CD4-positive, alpha-beta T cell treated with Interleukin-17A for 4 hours (primary cell): Measurements from ENCODE around the gene GRIP1.

Experiments
- DNase-seq: peaks from one replicate; pipeline ENCODE4 v3.0.0-alpha.2; 2020; ENCODE audit warnings: mixed read lengths

GRIP1 gene

DNA sequence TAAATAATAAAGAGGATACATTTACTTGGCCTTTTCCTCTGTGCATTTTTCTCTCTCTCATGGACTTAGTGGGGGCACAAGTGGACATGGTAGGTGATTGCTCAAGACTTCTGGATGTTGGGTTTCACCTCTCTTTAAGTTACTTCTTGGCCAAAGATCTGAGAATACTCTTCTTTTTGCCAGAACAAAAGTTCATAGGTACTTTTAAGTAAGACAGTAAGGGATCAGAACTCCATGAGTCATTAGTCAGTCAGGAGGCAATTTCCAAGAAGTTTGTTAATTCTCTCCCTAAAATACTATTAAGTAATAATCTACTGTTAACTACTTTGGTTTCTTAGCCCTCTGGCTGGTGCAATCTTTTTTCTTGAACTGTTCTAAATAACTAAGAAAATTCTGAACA, 84.2 kb downstream of the GRIP1 start:
- no peak for DNase-seq

DNA sequence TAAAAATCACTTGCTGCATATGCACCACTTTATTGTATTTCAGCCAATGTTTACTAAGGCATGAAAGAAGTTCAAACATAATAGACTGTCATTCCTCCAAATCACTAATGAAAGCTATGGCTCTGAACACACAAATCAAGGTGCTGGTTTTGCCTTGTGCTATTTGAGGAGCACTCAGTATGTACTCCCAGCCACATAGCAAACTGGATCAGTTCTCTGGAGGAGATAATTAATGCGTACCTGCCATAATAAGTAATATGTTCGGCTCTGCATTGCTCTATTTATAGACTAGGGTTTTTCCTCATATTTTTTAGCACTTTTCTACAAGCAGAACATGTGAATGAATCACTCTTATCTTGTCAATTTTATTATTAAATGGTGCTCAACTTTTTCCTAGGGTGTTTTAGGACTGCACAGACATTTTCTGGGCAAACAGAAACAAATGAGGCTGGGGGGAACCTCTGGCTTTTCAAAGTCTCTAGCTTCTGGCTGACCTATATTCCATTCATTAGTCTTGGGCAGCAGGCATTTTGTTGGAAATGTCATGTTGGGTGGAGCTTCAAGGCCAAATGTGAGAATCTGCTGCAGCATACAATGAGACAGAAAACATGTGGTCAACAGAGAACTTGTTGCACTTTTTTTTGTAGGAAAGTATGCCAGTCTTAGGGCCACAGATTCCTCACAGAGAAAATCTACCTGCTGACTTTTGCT, 88.4 kb downstream of the GRIP1 start:
- no peak for DNase-seq

DNA sequence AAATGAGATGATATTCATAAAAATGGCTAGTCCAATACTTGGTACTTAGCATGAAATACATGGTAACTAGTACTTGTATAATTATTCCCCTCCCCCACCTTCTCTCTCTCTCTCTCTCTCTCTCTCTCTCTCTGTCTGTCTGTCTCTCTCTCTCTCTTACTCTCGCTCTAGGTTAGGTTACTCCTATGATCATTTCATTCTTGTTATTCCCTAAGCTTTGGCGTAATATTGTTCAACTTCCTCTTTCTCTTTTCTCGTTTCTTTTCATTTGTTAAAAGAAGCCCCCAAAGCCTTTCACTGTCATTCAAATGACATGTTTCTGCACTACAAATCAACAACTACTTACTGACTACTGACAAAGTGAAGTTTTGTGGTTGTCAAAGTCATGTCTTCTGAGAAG, 89.8 kb downstream of the GRIP1 start:
- DNase-seq, result no peak

DNA sequence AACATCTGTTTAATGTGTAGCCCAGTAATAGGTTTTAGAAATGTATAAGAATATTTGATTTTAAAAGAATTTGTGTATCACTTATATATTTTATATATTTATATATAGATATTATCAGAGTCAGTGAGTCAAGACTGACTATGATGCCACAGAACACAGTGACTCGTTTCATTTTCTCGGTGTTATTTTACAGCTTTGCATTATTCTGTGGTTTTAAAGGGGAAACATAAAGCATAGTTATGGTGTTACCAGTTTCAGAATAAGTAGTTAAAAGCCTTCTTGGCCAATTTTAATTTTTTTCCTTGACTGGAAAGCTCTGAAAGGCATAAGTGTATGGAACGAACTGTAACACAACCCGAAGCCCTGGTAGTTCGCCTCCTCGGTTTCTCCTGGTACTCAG, 91.0 kb downstream of the GRIP1 start:
- DNase-seq, result no peak

DNA sequence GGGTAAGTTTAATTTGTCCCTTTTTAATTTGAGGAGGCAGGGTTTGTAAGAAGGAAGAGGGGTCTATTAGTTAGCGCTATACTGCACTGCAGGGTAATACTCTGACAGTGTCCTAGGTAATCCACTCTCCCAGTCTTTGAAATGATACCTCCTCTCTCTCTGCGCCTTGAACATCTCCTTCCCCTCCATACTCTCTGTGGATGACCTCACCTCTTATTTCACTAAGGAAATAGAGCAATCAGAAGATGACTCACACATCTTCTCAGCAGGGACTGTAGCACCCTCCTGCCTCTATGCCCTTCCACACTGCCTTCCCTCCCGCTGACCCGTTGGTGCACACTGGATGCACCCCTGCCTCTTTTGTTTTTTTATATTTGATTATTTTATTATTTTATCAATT, 94.2 kb downstream of the GRIP1 start:
- DNase-seq, result no peak

DNA sequence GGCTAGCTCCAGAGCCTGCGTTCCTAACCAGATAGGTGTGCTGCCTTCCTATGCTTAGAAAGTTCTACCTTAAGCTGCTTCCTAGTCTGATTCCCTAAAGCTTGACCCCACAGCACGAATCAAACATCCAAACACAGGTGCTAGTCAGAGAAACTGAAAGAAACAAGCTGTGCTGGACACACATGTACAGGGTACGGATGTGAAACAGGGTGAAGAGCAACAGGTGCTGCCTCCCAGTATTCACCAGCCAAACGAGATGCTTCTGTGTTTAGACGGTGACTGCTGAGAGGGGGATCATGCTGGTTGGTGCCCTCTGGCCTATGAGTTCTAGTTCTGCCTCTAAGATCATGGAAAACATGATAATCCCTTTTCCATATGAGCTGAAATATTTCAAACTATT, 105.3 kb downstream of the GRIP1 start:
- no peak for DNase-seq

DNA sequence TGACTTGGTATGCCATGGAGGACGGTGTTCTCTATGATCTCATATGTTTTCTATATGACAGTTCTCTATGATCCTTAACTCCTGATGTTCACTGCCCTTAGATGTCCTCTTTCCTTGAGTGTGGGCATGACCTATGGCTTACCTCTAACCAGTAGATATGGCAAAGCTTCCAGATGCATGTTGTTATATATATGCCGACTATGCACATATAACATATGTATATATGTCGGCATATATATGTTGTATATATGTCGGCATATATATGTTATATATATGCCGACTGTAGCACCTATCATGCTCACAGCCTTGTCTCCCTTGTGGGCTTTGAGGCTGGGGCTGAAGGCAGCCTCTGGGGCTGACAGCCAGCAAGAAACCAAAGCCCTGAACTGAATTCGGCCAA, 106.0 kb downstream of the GRIP1 start:
- no peak for DNase-seq

DNA sequence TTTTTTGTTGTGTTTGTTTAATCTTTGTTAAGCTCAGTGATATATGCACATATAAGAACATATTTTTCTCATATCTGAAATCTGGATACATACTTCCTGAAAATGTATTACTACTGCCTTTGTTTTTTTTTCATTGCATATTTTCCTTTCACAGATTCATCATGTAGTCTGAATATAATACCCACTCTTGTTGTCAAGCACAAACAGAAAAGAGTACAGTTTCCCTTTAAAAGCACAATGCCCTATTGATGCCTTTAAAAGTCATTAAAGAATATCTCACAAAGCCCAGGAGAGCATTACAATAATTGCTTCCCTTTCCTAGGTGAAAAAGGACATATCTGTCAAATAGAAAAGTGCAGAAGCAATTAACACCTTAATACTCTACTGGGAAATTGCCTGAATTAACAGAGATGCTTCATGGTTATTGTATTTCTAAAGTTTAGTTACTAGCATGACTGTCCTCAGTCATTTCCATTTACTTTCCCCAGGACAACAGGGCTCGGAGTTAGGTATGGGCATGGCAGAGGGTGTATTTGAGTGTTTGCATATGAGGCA, 107.4 kb downstream of the GRIP1 start:
- DNase-seq, result no peak

DNA sequence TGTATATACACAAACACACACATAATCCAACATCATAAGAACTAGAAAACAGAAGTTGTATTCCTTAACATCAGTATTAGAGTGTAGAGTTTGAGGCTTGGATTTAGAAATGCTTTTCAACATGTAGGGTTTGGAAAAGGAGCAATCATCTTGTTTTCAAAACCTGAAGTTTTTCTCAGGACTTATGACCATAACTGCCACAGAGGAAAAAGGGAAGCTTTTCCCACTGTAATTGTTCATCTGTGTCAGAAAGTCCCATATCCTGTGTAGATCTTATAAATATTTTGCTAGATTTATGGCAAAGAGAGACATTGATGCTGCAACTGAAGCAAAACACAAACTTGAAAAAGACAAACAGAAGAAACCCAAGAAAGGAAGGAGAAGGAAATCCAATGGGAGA, 115.7 kb downstream of the GRIP1 start:
- DNase-seq, result no peak

DNA sequence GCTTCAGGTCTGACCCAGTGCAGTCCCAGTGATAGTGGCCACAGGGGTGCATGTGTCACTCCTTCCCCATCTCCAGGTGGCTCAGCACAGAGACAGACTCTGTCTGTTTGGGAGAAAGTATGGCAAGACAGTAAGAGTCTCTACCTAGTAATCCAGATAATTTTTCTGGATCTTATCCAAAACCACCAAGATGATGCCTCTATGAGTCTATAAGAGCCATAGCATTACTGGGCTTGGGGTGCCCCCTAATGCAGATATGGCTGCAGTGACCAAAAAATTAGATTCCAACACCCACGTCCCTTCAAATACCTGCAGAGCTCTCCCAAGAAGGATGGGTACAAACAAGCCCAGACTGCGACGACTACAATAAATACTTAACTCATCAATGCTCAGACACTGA, 123.8 kb downstream of the GRIP1 start:
- DNase-seq, result no peak

DNA sequence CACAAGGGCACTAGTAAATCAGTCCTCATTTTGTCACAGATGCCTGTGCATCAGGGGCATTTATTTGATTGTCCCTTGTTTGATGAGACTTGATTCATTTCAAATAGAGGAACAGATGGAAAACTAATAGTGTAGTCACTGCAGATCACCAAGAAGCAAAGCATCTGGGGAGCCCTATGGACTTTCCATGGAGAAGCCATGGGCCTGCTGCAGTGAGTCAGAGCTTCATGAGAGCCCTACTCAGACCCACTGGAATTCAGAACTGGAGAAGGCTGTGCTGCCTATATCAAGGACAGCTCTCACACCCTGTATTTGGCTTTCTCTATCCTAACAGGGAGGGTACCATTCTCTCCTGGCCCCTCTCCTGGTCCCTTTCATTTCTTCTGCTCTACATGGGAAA, 126.2 kb downstream of the GRIP1 start:
- DNase-seq, result no peak

DNA sequence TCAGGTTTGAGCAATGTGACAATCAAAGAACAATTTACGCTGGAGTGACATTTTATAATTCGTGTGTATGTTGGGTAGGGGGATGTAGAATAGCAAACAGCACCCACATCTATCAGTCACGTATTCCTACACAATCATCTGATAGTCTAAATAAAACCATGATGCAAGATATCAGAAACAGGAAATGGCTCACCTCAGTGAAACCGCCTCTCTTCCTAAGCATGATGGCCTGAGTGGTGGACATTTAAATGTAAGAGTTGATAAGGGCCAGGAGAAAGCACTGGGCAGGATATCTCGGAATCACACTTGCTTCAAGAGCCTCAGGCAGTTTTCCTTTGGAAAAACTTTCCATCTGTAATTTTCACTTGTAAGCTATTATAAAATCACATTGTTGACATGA, 128.2 kb downstream of the GRIP1 start:
- no peak for DNase-seq

DNA sequence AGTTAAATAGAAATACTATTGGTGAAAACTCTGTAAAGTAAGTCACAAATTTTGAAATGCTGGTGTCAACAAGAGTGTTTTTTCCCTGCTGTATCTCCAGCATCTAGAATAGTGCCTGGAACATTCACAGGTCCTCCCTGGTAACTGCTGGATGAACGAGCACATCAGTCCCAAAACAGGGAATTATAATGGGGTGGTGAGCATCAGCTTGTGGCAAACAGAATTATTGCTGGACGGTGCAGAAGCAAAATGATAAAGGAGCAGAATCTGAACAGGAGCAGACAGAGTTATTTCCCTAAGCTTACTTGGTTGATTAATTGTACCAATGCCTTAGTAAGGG, 129.9 kb downstream of the GRIP1 start:
- DNase-seq, result no peak

DNA sequence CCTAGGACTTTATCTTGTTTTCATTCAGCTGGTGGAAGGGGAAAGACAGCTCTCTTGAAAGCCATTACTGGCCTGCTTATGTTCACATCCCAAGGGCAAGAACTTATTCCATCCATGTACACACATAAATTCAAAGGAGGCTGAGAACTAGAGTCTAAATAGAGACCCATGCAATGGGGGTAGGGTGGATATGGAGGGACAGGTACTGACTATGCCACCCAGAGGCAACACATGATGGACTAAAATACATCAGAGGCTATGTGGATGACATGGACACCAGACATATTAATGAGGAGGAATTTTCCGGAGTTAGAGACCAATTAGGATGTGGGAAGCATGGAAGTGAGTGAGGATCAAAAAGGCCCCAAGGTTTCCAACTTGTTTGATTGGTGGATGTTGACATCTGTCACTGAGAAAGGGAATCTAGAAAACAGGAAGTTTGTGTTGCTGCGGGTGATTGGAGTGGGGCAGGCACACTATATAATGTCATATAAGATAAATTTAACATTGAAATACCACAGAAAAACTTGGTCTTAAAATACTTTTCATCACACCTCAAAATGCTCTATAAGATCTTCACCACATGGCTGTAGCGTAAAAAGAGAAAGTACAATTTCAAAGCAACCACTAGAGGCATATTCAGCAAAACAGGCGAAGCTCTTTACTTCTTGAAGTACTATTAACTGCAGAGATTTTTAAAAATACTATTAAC, 130.4 kb downstream of the GRIP1 start:
- no peak for DNase-seq

DNA sequence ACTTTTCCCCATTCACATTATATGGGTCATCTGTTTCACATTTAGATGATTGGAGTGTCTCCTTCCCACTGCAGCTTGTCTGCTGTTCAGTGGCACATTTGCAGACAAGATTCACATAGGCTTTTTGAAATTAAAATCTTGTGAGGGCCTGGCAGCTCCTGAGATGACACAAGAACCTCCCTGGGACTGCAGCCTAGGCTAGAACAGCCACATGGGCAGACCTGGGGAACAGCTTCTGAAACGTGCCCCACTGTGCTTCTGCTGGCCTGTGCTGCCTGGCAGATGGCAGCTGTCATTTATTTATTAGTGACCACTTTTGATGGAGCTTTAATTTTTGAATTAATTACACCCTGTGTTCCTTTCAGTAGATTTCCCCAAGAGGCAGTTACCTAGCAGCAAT, 137.4 kb downstream of the GRIP1 start:
- no peak for DNase-seq

DNA sequence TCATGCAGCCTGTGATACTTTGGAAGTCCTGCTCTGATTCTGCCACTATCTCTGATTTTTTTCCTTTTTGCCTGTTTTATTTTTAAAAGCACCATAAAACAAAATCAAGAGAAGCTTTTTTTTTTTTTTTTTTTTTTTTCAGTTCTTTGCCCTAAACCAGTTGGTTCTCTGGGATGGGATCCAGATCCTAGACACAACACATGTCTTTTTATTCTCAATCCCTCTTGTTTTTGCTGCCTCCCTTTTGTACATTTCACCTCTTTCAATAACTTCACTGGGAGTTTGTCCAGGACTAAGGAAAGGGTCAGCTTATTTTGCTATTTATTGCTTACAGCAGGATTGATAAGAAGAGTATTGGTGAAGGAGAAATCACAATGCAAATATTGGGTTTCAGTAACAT, 139.4 kb downstream of the GRIP1 start:
- no peak for DNase-seq

DNA sequence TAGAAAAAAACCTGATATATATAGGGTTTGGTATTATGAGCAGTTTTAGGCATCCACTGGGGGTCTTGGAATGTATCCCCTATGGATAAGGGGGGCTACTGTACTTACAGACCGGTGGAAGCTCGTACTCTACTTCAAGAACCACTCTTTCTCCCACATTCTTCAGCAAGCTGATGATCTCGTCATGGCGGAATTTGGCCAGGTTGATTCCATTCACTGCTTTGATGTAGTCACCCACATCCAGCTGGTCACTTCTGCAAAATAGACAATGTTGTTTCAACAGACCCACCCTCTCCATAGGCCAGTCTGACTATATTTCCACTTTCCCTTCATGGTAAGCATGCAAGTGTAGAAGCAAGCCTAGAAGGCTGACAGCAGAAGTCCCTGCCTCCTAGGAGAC, 139.9 kb downstream of the GRIP1 start:
- DNase-seq, result no peak

DNA sequence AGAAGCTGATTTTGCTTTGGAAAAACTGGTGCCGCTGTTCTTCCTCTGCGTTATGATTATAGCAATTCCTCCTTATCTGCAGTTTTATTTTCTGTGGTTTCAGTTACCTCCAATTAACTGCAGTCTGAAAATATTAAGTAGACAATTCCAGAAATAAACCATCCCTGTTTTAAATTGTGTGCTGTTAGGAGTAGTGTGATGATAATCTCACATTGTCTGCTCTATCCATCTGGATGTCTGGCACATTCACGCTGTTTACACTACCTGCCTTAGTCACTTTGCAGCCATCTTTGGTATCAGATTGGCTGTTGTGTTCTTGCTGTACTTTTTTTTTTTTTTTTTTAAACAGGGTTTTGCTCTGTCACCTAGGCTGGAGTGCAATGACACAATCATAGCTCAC, 141.0 kb downstream of the GRIP1 start:
- DNase-seq, result no peak

DNA sequence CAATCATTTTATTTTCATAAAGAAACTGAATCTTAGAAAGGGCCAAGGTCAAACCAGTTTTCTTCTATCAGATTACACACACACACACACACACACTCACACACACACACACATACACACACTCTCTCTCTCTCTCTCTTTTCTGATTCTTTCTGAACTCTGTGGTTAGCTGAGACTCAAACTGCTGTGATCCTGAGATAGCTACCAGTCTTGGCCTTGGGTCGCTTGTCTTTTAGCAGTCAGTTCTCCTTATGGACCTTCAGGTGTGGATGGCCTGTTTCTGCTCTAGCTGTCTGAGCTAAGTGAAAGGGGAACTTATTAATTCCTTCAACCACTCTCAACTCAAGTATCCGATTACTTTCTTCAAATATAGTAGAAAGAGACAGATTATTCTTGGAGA, 145.1 kb downstream of the GRIP1 start:
- no peak for DNase-seq

DNA sequence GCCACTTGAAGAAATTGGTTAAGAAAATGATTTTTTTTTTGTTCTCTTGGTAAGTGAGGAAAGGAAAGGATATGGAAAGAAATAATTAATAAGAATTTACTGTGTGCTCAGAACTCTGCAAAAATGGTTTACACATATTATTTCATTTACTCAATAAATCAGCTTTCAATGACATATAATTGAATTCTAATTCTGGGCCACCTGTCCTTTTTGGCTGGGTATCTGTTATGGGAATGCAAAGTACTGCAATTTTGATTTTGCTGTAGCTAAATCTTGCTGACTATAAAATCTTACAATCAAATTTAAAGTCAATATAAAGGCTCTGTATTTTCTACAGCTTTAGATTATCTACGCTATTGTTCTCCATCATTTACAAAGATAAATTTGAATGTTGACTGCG, 147.1 kb downstream of the GRIP1 start:
- DNase-seq, result no peak

DNA sequence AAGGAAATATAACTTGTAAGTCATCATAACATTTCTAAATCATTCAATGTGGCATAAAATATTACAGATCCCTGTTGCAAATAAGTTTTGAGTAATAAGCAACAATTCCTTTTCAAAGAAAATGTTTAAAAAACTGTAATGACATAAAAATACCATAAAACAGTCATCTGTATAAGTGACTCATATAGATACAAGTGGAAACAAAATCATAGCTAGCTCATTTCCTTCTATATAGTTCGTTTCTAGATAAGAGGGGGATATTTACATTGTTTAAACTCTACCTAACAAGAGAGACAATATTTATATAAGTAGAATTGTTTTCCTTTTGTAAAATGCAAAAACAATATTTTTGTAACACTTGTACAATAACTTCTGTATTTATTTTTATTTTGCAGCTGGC, 148.9 kb downstream of the GRIP1 start:
- no peak for DNase-seq

DNA sequence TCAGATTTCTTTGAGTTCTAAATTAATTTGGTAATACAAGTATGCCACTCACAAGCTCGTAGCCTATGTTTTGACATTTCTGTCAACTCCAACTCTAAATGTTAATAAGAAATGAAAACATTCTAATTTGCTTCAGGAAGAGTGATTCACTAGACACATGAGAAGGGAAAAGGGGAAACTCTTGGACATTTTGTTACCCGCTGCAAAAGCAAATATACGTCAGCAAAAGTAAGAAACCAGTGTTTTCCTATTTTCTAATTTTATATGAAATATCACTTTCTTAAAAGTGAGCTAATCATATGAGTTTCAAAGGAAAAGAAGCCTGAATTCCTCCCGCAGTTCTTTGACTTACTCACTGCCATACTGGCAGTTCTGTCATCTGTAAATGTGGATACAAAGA, 162.3 kb downstream of the GRIP1 start:
- DNase-seq, result no peak

DNA sequence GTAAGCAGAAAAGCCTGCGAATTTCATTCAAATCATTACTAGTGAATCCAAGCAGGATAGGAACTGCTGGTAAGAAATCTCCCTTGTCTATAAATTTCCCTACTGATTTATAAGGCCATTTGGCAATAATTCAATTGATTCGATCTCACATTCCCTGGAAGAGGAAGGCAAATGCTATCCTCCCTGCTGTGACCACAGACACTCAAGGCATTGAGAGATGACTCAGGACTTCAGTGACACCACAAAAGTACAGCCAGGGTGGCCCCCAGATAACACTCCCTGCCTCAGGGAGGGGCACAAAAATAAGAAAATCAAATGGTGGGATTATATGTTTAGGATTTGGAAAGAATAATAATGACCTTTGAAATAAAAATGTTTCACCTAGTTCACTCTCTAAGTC, 162.7 kb downstream of the GRIP1 start:
- no peak for DNase-seq

DNA sequence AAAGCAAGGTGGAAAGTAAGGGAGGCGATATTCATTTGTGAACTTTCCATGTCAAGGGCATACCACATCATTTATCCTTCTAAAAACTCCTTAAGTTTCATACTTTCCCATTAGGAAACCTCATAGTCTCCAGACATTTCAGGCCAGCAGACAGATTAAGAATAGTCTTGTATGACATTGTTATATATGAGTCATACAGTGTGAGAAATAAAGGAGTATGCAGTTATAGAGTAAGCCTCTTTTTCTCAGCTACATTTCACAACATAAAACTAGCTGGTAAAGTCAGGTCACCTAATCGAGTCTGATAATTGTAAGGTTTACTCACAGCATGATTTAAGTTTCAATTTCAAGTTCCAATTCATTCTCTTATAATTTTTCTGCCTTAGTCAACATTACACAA, 164.3 kb downstream of the GRIP1 start:
- DNase-seq, result no peak

DNA sequence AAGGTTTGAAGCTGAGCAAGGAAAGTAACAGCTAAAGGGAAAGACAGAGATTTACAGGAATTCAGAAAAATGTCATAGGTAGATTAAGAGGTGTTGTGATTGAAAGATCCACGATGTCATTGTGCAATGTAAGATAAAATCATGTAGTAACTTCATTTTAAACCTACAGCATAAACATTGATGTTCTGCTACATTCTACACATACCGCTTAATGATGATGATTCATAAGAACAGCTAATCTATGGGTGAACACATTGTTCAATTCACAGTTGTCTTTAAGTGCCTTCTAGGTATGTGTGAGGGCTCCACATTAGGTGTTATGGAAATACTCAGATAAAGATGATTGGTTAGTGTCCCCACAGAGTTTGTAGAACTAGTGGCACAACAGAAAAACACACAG, 170.9 kb downstream of the GRIP1 start:
- DNase-seq, result no peak
